A673 (cell line): Measurements from ENCODE around the gene FRMPD1.

Source experiments
- CTCF ChIP-seq: fragments of 300-800, 200-600 bp; sonication (generic); conservative IDR thresholded peaks from 2 replicates; pipeline ENCODE4 v1.5.1; 2017; ENCODE audit warnings: low read depth, mild to moderate bottlenecking, antibody characterized with exemption, low read length, moderate library complexity, mixed read lengths
- EZH2 ChIP-seq: fragments of 200-600 bp; sonication (generic); IDR thresholded peaks from 2 replicates; pipeline ENCODE4 v1.6.1; 2017; ENCODE audit warnings: borderline replicate concordance, low read depth, mild to moderate bottlenecking, mixed read lengths, antibody characterized with exemption, low read length; ENCODE audit not compliant: poor library complexity, severe bottlenecking

- no peak for TF ChIP-seq CTCF
- no peak for TF ChIP-seq EZH2
Observed at GRCh38 chr9:37715991-37716505, 65.3 kb downstream of the FRMPD1 start.
